HEK293T (cell line): ENCODE data around the gene CCDC87.

Source experiments
- BHLHE40 ChIP-seq: fragments of 450-650 bp; IDR thresholded peaks from 2 replicates; pipeline ENCODE4 v1.6.1; 2016; ENCODE audit warnings: mild to moderate bottlenecking, moderate library complexity, borderline replicate concordance
- CTBP1 ChIP-seq: fragments of 450-650 bp; IDR thresholded peaks from 2 replicates; pipeline ENCODE4 v1.6.1; 2016; ENCODE audit warnings: borderline replicate concordance
- ELF4 ChIP-seq: fragments of 450-650 bp; IDR thresholded peaks from 2 replicates; pipeline ENCODE4 v1.6.1; 2017; ENCODE audit warnings: antibody characterized with exemption
- FOXK2 ChIP-seq: fragments of 450-650 bp; IDR thresholded peaks from 2 replicates; pipeline ENCODE4 v1.6.1; 2016; ENCODE audit warnings: mild to moderate bottlenecking
- FOXM1 ChIP-seq: fragments of 450-650 bp; IDR thresholded peaks from 2 replicates; pipeline ENCODE4 v1.6.1; 2017; ENCODE audit warnings: mild to moderate bottlenecking, borderline replicate concordance
- HDGF ChIP-seq: fragments of 450-650 bp; IDR thresholded peaks from 2 replicates; pipeline ENCODE4 v1.6.1; 2017; ENCODE audit warnings: antibody characterized with exemption, borderline replicate concordance
- LEF1 ChIP-seq: fragments of 450-650 bp; IDR thresholded peaks from 2 replicates; pipeline ENCODE4 v1.6.1; 2017; ENCODE audit warnings: mild to moderate bottlenecking, borderline replicate concordance
- NFRKB ChIP-seq: fragments of 450-650 bp; IDR thresholded peaks from 2 replicates; pipeline ENCODE4 v1.6.1; 2016; ENCODE audit warnings: mild to moderate bottlenecking, moderate library complexity
- PKNOX1 ChIP-seq: fragments of 450-650 bp; IDR thresholded peaks from 2 replicates; pipeline ENCODE4 v1.6.1; 2016
- SP1 ChIP-seq: fragments of 450-650 bp; IDR thresholded peaks from 2 replicates; pipeline ENCODE4 v1.6.1; 2017
- SUZ12 ChIP-seq: fragments of 450-650 bp; IDR thresholded peaks from 2 replicates; pipeline ENCODE4 v1.6.1; 2016; ENCODE audit warnings: mild to moderate bottlenecking
- TARDBP ChIP-seq: fragments of 450-650 bp; IDR thresholded peaks from 2 replicates; pipeline ENCODE4 v1.6.1; 2016

DNA sequence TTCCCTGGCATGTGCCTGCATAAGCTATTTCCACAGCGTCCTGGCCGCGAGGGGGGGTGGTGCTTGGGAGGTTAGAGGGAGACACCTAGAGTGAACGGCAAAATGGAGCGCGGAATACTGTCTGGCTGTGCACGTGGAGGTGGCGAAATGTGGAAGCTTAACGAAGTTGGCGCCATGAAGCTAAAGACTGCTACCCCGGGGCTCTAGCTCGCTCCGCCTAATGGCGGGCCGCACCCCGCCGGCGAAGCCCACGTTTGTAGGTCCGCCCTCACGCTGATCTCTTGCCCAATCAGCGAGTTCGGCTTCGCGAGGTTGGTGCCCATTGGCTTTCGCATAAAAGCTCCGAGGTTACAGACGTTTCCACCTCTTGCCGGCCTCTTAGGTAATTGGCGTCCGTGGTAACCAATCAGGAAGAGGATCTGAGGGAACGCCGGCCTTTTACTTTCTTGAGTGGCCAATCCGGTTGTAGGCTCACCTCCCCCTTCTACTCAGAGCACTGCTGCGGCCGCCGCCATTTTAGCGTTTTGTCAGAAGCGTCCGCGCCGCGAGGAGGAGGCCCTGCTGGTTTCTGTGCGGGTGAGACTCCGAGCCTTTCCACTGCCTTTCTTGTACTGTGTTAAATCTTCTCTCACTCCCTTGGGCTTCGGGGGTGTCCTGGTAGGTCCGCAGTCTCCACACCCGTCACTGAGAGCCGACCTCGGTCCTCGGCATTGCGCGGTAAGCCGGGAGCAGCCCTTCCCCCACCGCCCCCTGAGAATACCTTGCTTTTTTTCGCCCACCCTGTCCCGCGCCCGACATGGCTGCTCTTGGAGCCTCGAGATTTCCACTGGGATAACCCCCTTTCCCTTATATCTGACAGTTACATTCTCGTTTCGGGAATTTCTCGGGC, 45.6 kb upstream of the CCDC87 start, which contains the start of gene RBM4:
- no peak for TF ChIP-seq TARDBP
- TF ChIP-seq SP1 = no peak
- peak; percentile 24; the same call in 1 of the 2 replicates for TF ChIP-seq ELF4
- no peak for TF ChIP-seq FOXK2
- TF ChIP-seq SUZ12 = no peak
- TF ChIP-seq LEF1 = no peak
- TF ChIP-seq NFRKB = 0 out of 2 replicates have a peak, but pooled peaks have one; percentile 48
- TF ChIP-seq PKNOX1 = peak; percentile 99
- TF ChIP-seq HDGF = no peak
- TF ChIP-seq BHLHE40 = no peak
- TF ChIP-seq CTBP1 = no peak
- no peak for TF ChIP-seq FOXM1
